HG02798 (cell line): ENCODE results near the gene TMA16.

Experiments
- ATAC-seq: cut with Tn5 transposase; IDR thresholded peaks from one replicate; pipeline ENCODE4 v1.9.1; 2021; ENCODE audit warnings: mild to moderate bottlenecking; ENCODE audit not compliant: unreplicated experiment, poor library complexity

Gene TMA16

GRCh38 chr4:163556650-163557391 lies 62.3 kb downstream of the TMA16 start:
- no peak for ATAC-seq

GRCh38 chr4:163558539-163559044 lies 64.1 kb downstream of the TMA16 start:
- ATAC-seq = peak; percentile 54

GRCh38 chr4:163562496-163562895 lies 68.0 kb downstream of the TMA16 start:
- no peak for ATAC-seq

GRCh38 chr4:163563592-163563991 lies 69.1 kb downstream of the TMA16 start:
- no peak for ATAC-seq

GRCh38 chr4:163564221-163564720 lies 69.8 kb downstream of the TMA16 start:
- no peak for ATAC-seq

- ATAC-seq = no peak
Measured at GRCh38 chr4:163565226-163566135, 71.0 kb downstream of the TMA16 start.

GRCh38 chr4:163566257-163566796 lies 71.8 kb downstream of the TMA16 start:
- ATAC-seq = no peak

GRCh38 chr4:163568843-163569242 lies 74.4 kb downstream of the TMA16 start:
- peak; percentile 73 for ATAC-seq
